LNCAP (cell line): Measurements from ENCODE around the gene EIF6.

Source experiments
- TF ChIP-seq, protein P1 (sequence below): fragments of 450-650 bp; IDR thresholded peaks from 2 replicates; pipeline ENCODE4 v1.5.1; 2017; ENCODE audit warnings: mild to moderate bottlenecking

EIF6 gene

DNA sequence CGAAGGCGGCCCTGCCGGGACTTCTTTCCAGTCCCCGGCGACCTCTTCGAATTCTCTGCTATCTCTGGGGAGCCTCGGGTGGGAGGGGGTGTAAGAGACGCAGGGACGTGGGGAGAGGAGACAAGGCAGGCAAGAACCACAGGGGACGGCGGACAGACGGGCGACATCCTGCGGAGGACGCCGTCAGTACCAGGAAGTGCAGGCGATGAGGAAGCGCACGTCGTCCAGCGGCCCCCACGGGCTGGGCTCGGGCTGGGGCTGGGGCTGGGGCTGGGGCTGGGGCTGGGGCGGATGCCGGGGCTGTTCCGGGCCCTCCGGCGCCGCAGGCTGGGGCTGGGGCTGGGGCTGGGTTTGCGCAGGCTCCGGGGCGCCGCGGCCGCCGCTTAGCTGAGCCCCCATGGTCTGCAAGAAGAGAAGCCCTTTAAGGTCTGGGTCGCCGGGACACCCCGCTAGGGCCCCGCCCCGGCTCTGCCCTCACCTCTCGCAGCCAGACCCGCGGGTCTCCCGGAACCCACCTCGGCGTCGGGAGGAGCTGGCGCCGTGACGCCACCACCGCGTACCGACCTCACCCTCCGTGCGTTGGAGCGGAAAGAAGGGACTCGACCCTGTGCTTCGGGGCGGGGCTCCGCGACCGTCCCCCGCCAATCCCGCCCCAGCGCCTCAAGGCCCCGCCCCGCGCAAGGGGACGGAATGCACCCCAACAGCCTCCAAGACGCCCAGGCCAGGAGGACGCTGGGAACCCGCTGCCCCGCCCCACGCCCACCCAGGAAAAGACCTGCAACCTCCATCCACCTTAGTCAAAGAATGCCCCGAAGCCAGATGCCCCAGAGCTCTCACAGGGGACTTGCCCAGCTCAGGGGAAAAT lies 6.8 kb downstream of the EIF6 start, which contains the start of gene MMP24OS:
Gene MMP24OS (minus strand): TSS at position 592 of the 865 bp plus-strand sequence. CDS start 193 bp downstream, at position 399.
- TF ChIP-seq, protein P1, sequence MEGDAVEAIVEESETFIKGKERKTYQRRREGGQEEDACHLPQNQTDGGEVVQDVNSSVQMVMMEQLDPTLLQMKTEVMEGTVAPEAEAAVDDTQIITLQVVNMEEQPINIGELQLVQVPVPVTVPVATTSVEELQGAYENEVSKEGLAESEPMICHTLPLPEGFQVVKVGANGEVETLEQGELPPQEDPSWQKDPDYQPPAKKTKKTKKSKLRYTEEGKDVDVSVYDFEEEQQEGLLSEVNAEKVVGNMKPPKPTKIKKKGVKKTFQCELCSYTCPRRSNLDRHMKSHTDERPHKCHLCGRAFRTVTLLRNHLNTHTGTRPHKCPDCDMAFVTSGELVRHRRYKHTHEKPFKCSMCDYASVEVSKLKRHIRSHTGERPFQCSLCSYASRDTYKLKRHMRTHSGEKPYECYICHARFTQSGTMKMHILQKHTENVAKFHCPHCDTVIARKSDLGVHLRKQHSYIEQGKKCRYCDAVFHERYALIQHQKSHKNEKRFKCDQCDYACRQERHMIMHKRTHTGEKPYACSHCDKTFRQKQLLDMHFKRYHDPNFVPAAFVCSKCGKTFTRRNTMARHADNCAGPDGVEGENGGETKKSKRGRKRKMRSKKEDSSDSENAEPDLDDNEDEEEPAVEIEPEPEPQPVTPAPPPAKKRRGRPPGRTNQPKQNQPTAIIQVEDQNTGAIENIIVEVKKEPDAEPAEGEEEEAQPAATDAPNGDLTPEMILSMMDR: no peak; the same call in 1 of the 2 replicates

DNA sequence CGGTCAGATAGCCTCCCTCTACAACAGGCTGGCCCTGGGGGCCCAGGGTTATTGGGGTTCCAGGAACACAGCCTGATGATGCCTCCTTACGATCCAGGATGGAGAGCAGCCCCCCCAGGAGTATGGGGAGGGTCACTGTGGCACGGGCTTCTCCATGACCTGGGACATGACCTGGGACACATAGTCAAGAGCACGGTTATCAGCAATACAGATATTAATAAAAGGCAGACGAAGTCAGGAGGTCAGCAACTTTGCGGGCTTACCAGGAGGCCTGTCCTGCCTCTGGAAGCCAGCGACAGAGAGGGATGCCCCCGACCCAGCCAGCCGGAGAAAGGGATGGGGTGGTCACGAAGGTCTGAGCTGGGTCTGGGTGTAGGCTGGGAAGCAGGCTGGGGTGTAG lies 7.4 kb downstream of the EIF6 start:
- TF ChIP-seq, protein P1: no peak

DNA sequence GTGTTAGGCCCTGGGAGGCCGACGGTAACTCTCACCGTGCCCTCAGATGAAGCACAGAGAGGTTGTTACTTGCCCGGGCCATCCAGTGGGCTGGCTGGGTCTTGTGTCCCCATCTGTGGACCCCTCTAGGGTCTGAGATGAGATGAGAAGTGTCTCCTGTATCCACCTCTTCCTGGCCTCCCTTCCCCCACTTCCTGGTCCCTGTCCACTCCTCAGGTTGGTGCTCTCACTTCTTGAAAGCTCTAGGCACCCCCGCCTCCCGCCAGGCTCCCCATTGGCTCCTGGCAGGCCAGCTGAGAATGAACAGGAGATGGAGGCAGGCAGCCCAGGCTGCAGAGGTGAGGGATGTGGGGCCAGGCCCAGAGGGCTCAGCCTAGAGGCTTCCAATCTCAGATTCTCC lies 8.2 kb downstream of the EIF6 start:
- TF ChIP-seq, protein P1: no peak

DNA sequence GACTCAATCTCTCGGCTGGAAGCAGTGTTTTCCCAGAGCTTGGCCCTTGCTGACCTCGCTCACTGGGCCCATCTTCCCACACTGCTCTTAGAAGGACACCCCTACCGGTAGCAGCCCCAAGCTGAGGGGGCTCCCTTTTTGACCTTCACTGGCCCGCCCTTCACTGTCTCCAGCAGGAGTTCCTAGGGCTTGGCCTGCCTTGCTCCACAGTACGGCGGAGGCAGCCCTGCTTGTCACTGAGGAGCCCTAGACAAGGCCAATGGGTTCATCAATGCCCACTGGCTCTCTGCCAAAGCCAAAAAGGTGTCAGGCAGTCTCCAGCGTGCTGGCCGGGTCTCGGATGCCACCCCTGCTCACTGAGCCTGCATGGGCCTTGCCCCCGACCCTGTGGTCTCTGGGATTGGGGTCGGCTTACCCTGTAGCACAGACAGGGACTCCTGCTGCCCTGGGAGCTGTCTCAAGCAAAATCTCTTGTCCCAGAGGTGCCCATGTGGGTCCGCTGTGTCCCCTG lies 8.8 kb downstream of the EIF6 start:
- TF ChIP-seq, protein P1: no peak

DNA sequence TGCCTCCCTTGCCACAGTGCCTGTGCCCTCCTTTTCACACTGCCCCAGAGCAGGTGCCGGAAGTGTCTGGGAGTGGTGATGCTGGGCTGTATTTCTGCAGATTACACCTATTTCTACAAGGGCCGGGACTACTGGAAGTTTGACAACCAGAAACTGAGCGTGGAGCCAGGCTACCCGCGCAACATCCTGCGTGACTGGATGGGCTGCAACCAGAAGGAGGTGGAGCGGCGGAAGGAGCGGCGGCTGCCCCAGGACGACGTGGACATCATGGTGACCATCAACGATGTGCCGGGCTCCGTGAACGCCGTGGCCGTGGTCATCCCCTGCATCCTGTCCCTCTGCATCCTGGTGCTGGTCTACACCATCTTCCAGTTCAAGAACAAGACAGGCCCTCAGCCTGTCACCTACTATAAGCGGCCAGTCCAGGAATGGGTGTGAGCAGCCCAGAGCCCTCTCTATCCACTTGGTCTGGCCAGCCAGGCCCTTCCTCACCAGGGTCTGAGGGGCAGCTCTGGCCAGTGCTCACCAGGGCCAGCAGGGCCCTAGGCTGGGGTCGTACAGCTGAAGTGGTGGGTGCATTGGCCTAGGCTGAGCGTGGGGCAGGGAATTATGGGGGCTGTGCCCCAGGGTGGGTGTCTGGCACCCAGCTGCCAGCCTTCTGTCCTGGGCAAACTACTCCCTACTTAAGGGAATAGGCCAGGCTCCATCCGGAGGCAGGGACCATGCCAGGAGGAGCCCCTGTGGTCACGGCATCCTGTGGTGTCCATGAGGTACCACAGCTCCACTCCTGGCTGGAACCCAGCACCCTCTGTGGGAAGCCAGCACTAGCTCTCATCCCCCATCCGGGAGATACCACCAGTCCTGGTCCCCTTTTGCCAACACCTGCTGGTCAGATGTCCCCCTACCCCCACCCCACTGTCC lies 10.1 kb downstream of the EIF6 start:
- TF ChIP-seq, protein P1: no peak

DNA sequence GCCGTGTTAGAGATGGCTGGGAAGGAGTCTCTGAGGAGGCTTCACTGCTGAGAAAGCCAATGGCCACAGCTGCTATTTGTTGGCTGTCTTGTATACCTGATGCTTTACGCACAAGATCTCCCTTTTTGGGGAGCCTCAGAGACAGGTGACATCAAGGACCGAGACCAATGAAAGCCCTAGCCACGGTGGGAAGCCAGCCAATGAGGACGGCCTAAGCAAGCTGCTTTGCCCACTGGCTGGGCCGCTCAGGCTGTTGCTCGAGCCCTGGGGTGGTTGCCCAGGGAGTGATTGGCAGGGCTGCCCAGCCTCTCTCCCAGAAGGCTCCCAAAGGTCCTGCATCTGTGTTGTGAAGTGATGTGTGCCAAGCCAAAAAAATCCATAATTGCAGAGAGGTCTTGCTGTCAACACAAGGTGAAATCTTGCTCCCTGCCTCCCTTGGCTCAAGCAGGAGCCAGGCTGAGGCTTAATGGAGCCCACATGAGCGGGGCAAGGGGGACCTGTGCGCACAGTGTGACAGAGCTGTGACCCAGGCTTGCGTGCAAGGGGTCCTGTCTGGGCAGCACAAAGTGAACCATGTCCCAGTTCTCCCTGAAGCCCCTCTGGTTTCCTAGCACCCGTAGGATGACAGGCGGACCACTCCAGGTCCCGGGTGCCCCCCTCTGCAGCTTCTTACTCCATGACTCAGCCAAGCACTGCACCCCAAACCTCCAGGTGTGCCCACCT lies 11.0 kb downstream of the EIF6 start:
- TF ChIP-seq, protein P1: no peak

DNA sequence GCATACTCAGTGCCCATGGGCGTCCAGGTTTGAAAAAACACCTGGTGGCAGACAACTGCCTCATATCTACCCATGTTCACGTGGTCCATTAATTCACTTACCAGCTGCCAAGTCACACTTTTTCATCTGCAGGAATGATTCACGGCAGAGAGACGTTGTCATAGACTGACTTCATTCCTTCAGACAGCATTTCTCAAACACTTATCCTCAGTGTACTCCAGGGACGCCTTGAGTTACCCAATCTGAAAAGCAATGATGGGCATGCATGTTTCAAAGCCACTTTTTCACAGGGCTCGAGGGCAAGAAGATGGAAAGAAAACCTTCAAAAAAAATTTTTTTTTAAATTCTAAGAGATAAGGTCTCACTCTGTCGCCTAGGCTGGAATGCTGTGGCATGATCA lies 12.7 kb downstream of the EIF6 start:
- TF ChIP-seq, protein P1: no peak
